GM12878 (cell line): ENCODE results near the gene IL36A. TPM values are rescaled to one million over a fixed set of nuclear protein-coding genes. Genes with fewer than 3 reads are reported as not detected.

Source experiments
- ATAC-seq: fragments of 200-7000 bp; cut with Tn5 transposase; 3 replicates; pipeline ENCODE4 v1.9.1; 2020; ENCODE audit warnings: mild to moderate bottlenecking, moderate library complexity
- BruUV-seq: library from RNA; stranded (reverse); fragments of 400-500 nt; replicated peaks from 2 replicates; lab custom pipeline; 2021; lab: Mats Ljungman, UMichigan
- CTCF ChIA-PET: fragments of 300-600 bp; sonication (Branson Sonifier 250); formaldehyde crosslinking; extraction: SDS; loops from one replicate; lab custom pipeline; 2021; ENCODE audit warnings: inconsistent platforms; lab: Yijun Ruan, JAX
- POLR2A ChIA-PET: fragments of 350-600 bp; formaldehyde crosslinking; extraction: SDS; loops from one replicate; lab custom pipeline; 2021; ENCODE audit warnings: inconsistent platforms; lab: Charles Lee
- RAD21 ChIA-PET: fragments of 300-600 bp; sonication (Branson Sonifier 250); formaldehyde crosslinking; loops from one replicate; lab custom pipeline; 2023; ENCODE audit warnings: antibody characterized with exemption; ENCODE audit not compliant: unreplicated experiment; lab: Charles Lee
- SMC1A ChIA-PET: fragments of 300-600 bp; sonication (Branson Sonifier 250); formaldehyde crosslinking; loops from one replicate; lab custom pipeline; 2023; ENCODE audit not compliant: unreplicated experiment, uncharacterized antibody; lab: Charles Lee
- DNase-seq: peaks from one replicate; pipeline ENCODE4 v3.0.0-alpha.2; 2011; ENCODE audit warnings: low read depth, low spot score
- FAIRE-seq: peaks from 3 replicates; lab custom pipeline; 2011; peaks lifted over from hg19 to GRCh38; lab: Jason Lieb, UNC
- H2AFZ ChIP-seq: 2 replicates; pipeline ENCODE4 v1.6.0; 2011; ENCODE audit warnings: low read depth, low read length, control low read depth; ENCODE audit not compliant: control insufficient read depth
- H3K27ac ChIP-seq: 2 replicates; pipeline ENCODE4 v1.5.1; 2011; ENCODE audit warnings: control low read depth; ENCODE audit not compliant: control insufficient read depth, insufficient read depth
- H3K27me3 ChIP-seq, 2 experiments: replicated peaks in 1 of 2; 2 replicates each; pipeline versions ENCODE4 v1.6.0 to v1.6.1; 2011; ENCODE audit warnings: low read length in 1 of 2; ENCODE audit not compliant: control insufficient read depth in 2 of 2, insufficient read depth in 2 of 2
- H3K36me3 ChIP-seq, 2 experiments: 2 replicates each; pipeline ENCODE4 v1.5.1; 2011; ENCODE audit warnings: low read length in 1 of 2; ENCODE audit not compliant: control insufficient read depth in 2 of 2, insufficient read depth in 2 of 2
- H3K4me1 ChIP-seq: 2 replicates; pipeline ENCODE4 v1.6.1; 2011; ENCODE audit warnings: mild to moderate bottlenecking, low read length, moderate library complexity, mixed read lengths; ENCODE audit not compliant: control insufficient read depth, insufficient read depth
- H3K4me2 ChIP-seq: 2 replicates; pipeline ENCODE4 v1.6.0; 2011; ENCODE audit warnings: control low read depth; ENCODE audit not compliant: control insufficient read depth, insufficient read depth
- H3K4me3 ChIP-seq: fragments of 200-600 bp; sonication (generic); 2 replicates; pipeline ENCODE4 v1.5.1; 2016
- H3K79me2 ChIP-seq: 2 replicates; pipeline ENCODE4 v1.6.0; 2011; ENCODE audit warnings: low read length; ENCODE audit not compliant: control insufficient read depth, insufficient read depth
- H3K9ac ChIP-seq: 2 replicates; pipeline ENCODE4 v1.8.0; 2011; ENCODE audit warnings: low read length, control low read depth, mixed read lengths; ENCODE audit not compliant: control insufficient read depth, insufficient read depth
- H3K9me3 ChIP-seq: replicated peaks from 3 replicates; pipeline ENCODE4 v1.5.1; 2011; ENCODE audit warnings: mild to moderate bottlenecking, low read length; ENCODE audit not compliant: control insufficient read depth, insufficient read depth
- H4K20me1 ChIP-seq: 2 replicates; pipeline ENCODE4 v1.6.0; 2011; ENCODE audit not compliant: control insufficient read depth, insufficient read depth
- CREM ChIP-seq: IDR thresholded peaks from 2 replicates; pipeline ENCODE4 v1.6.1; 2014; ENCODE audit warnings: antibody characterized with exemption, low read depth
- E4F1 ChIP-seq: fragments of 450-650 bp; IDR thresholded peaks from 2 replicates; pipeline ENCODE4 v1.6.1; 2018; ENCODE audit warnings: borderline replicate concordance, mild to moderate bottlenecking; ENCODE audit not compliant: partially characterized antibody
- ELK1 ChIP-seq: IDR thresholded peaks from 2 replicates; pipeline ENCODE4 v1.6.1; 2012; ENCODE audit warnings: low read depth, low read length, improper control_type of control experiment
- FOXM1 ChIP-seq: IDR thresholded peaks from 2 replicates; pipeline ENCODE4 v1.6.1; 2012; ENCODE audit warnings: low read depth, mild to moderate bottlenecking, inconsistent platforms, low read length, moderate library complexity
- HCFC1 ChIP-seq: fragments of 150-350 bp; IDR thresholded peaks from 2 replicates; pipeline ENCODE4 v1.6.1; 2014; ENCODE audit warnings: low read length
- IKZF1 ChIP-seq: fragments of 450-650 bp; conservative IDR thresholded peaks from 2 replicates; pipeline ENCODE4 v1.6.1; 2017; ENCODE audit warnings: antibody characterized with exemption, mild to moderate bottlenecking
- IRF5 ChIP-seq: fragments of 450-650 bp; IDR thresholded peaks from 2 replicates; pipeline ENCODE4 v1.6.1; 2017; ENCODE audit warnings: borderline replicate concordance
- MTA2 ChIP-seq: fragments of 450-650 bp; IDR thresholded peaks from 2 replicates; pipeline ENCODE4 v1.6.1; 2016; ENCODE audit warnings: low read depth, mild to moderate bottlenecking, moderate library complexity
- NFYB ChIP-seq: IDR thresholded peaks from 2 replicates; pipeline ENCODE4 v1.6.1; 2011; ENCODE audit warnings: low read depth, mild to moderate bottlenecking, low read length, improper control_type of control experiment, moderate library complexity; ENCODE audit not compliant: insufficient read depth
- PML ChIP-seq: IDR thresholded peaks from 2 replicates; pipeline ENCODE4 v1.6.1; 2012; ENCODE audit warnings: low read length, inconsistent platforms
- RB1 ChIP-seq: fragments of 450-650 bp; formaldehyde crosslinking; IDR thresholded peaks from 2 replicates; pipeline ENCODE4 v1.6.1; 2017; ENCODE audit warnings: mild to moderate bottlenecking, borderline replicate concordance
- SPI1 ChIP-seq: IDR thresholded peaks from 2 replicates; pipeline ENCODE4 v1.6.1; 2011; ENCODE audit warnings: low read depth, mild to moderate bottlenecking, low read length, moderate library complexity, borderline replicate concordance; ENCODE audit not compliant: insufficient read depth
- STAT3 ChIP-seq: IDR thresholded peaks from 2 replicates; pipeline ENCODE4 v1.6.1; 2011; ENCODE audit warnings: low read depth, low read length, improper control_type of control experiment
- SUZ12 ChIP-seq: fragments of 200-600 bp; sonication (generic); IDR thresholded peaks from one replicate; pipeline ENCODE4 v1.6.1; 2018; ENCODE audit warnings: antibody characterized with exemption, mild to moderate bottlenecking; ENCODE audit not compliant: unreplicated experiment
- ZBTB11 ChIP-seq: fragments of 450-650 bp; formaldehyde crosslinking; IDR thresholded peaks from 2 replicates; pipeline ENCODE4 v1.5.0; 2022; ENCODE audit warnings: mild to moderate bottlenecking, missing genetic modification characterization
- ZSCAN29 ChIP-seq: fragments of 450-650 bp; IDR thresholded peaks from 2 replicates; pipeline ENCODE4 v1.6.1; 2017; ENCODE audit warnings: mild to moderate bottlenecking, moderate library complexity
- WGBS: methylation state at CpG from one replicate; pipeline ENCODE4 v1.1.6; 2016; ENCODE audit warnings: low lambda C conversion rate; ENCODE audit not compliant: insufficient replicate concordance, insufficient coverage; ENCODE audit errors: missing lambda C conversion rate; 5-methylcytosine and 5-hydroxymethylcytosine counted together
- in situ Hi-C: fragments of 300-500 bp; cut with MboI; formaldehyde crosslinking; loops from 9 replicates; pipeline ENCODE4 v1.14.3; 2018; ENCODE audit warnings: mixed read lengths
- intact Hi-C: fragments of 100-400 bp; cut with micrococcal nuclease; formaldehyde crosslinking; loops from one replicate; pipeline ENCODE4 v1.14.2; 2022; ENCODE audit not compliant: unreplicated experiment
- polyA plus RNA-seq, 11 experiments: library from polyadenylated mRNA; depleted of rRNA in 4 of 11; unstranded in 6 of 11; stranded (reverse) in 5 of 11; fragments of >200 nt; fragmentation: Nextera tagmentation in 4 of 11; fragmentation: Illumina TruSeq in 1 of 11; extraction: Ambion mirVana in 4 of 11; extraction: Trizol in 1 of 11; gene quantifications; 1 replicate in 1 of 11; 2 replicates in 10 of 11; pipeline versions ENCODE4 v1.2.1 to v1.2.3, GENCODE V29; 2011 to 2016; ENCODE audit warnings: inconsistent platforms in 2 of 11, missing spikeins in 2 of 11, low read depth in 1 of 11
- total RNA-seq, 4 experiments: library from RNA; depleted of rRNA in 3 of 4; stranded (reverse); fragments of >200 nt in 3 of 4; fragmentation: Illumina TruSeq in 1 of 4; extraction: Trizol in 1 of 4; gene quantifications; 2 replicates each; pipeline versions ENCODE4 v1.2.1 to v1.2.3, GENCODE V29; 2013 to 2021

The IL36A gene
- total and polyA plus RNA-seq, 10 of the 15 experiments (the other 5 are each of a cell fraction or from before 2014, with no cell fraction given) = not detected

- Histone ChIP-seq H3K27ac (no peak overlapping the region), H3K9ac (no peak overlapping the region), H3K27me3 (peaks cover 2 to 3% of the 10 kb centered on the region in 2 experiments), H3K4me2 (no peak overlapping the region), H4K20me1 (no peaks in the 10 kb centered on the region), H3K36me3 (no peaks in the 10 kb centered on the region), H3K4me3 (no peak overlapping the region), H3K79me2 (no peaks in the 10 kb centered on the region), H2AFZ (no peak overlapping the region), H3K4me1 (no peaks in the 10 kb centered on the region), H3K9me3 (no peaks in the 10 kb centered on the region)
- ATAC-seq (no peak), FAIRE-seq (no peak), DNase-seq (no peak)
- CTCF ChIA-PET = no interaction called here
- in situ Hi-C loops = no loop called here
- no TSS peak for BruUV-seq
- TF ChIP-seq PML (no peak), SUZ12 (no peak), ELK1 (no peak), IKZF1 (no peak), CREM (no peak), RB1 (no peak), SPI1 (no peak), E4F1 (no peak), FOXM1 (no peak), STAT3 (no peak), HCFC1 (no peak), MTA2 (no peak), NFYB (no peak), ZBTB11 (CRISPR knock-in tag) (no peak), IRF5 (no peak), ZSCAN29 (no peak)
- intact Hi-C loops = no loop called here
- POLR2A ChIA-PET = no interaction called here
- SMC1A ChIA-PET = no interaction called here
- WGBS = 28% methylated on average over 3 of the region's 3 CpGs
- RAD21 ChIA-PET = no interaction called here
These were observed 28.8 kb downstream of the IL36A start for GRCh38 chr2:113034016-113034415.
